HG03432 (cell line): ENCODE data around the gene NUP43.
"Not testable (repeated sequence)": the region's sequence is repeated elsewhere in the genome, so short reads cannot be mapped to it uniquely, and the experiment has no call there.

Experiments
- ATAC-seq: cut with Tn5 transposase; IDR thresholded peaks from one replicate; pipeline ENCODE4 v1.9.1; 2021; ENCODE audit warnings: mild to moderate bottlenecking, moderate library complexity; ENCODE audit not compliant: unreplicated experiment

The NUP43 gene

DNA sequence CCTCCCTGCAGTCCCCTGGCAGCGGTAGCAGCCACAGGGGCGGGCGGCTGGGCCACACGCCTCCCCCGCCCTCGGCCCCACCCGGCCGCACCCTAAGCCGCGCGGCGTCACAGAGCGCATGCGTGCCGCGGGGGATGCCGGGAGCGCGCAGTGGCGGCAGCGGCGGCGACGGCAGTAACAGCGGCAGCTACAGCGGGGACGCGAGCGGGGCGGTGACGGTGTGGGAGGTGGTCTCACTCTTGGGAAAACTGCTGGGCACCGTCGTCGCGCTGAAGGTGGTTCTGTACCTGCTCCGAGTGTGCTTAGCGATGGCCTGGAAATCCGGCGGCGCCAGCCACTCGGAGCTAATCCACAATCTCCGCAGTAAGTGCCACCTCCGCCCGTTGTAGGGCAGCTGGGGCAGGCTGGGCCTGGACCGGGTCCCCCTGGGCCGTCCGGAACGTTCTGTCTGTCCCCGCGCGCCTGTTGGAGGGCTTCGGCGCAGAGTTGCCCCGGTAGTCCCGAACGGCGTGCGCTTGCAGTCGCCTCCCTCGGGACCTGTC is 3.3 kb upstream of the NUP43 start, which contains the start of gene PCMT1:
Gene PCMT1 (plus strand): TSS at position 148 of the 542 bp plus-strand sequence. CDS start 161 bp downstream, at position 309.
- ATAC-seq: peak; percentile 85

DNA sequence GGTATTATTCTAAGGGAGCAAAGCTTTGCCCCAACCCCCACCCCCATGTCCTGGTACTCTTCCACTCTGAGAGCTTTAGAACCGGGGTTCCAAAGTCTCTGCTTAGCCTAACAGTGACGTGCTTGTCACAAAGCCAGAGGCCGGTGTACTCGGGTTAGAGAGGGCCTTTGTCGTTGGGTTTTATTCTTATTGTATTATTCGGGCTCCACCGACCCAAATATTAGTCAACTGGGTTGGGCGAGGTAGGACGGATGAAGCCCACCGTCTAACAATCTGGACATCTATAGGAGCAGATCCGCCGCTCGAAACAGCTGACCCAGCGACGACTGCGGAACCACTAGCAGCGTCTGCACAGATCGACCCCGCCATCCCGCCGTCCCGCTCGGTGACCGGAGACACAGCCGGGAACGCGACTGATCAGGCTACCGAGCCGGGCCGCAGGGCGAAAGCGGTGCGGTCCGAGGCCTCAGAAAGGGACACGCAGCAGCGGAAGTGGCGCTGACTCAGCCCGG is 2.8 kb upstream of the NUP43 start:
- peak; percentile 5 for ATAC-seq

DNA sequence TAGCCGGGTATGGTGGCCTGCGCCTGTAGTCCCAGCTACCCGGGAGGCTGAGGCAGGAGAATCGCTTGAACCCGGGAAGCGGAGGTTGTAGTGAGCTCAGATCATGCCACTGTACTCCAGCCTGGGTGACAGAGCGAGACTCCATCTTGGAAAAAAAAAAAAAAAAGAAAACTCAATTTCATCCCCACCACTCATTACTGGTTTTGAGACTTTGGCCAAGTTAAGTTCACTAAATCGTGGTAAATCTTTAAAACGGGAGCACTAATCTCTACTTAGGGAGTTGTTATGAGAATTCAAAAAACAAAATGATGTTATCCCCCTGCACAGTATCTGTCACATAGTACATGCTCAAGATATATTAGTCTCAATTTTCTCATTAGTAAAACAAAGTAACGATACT is 1.1 kb downstream of the NUP43 start:
- not testable (repeated sequence) for ATAC-seq

DNA sequence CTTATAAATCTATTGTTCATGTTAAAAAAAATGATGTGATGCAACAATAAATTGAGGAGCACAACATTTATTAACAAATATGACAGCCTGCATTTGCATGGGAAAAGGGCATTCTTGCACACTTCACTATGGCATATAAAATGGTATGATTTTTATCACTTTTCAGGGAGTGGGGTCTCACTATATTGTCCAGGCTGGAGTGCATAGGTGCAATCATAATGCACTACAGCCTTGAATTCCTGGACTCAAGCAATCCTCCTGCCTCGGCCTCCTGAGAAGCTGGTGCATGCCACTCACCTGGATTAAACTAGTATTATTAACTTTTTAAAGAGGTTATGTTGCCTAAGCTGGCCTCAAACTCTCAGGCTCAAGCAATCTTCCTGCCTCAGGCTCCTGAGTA is 11.4 kb downstream of the NUP43 start:
- no peak for ATAC-seq

DNA sequence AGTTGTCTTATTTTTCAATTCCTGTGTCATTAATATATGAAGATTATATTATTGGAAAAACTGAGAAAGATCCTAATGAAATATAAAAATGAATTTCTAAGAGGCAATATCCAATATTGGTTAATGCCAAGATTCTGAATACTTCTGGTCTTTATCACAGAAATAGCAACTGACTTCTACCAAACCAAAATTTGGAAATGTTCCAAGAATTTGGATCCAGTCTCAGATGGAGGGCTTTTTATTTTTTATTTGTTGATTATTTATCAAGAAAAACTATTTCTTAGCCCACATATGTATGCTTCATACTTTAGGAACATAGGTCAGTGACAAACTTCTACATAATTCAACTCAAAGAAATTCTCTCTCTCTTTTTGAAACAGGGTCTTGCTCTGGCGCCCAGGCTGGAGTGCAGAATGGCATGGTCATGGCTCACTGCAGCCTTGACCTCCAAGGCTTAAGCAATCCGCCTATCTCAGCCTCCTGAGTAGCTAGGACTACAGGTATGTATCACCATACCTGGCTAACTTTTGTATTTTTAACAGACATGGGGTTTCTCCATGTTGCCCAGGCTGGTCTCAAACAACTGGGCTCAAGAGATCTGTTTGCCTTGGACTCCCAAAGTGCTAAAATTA is 13.1 kb downstream of the NUP43 start:
- no peak for ATAC-seq

DNA sequence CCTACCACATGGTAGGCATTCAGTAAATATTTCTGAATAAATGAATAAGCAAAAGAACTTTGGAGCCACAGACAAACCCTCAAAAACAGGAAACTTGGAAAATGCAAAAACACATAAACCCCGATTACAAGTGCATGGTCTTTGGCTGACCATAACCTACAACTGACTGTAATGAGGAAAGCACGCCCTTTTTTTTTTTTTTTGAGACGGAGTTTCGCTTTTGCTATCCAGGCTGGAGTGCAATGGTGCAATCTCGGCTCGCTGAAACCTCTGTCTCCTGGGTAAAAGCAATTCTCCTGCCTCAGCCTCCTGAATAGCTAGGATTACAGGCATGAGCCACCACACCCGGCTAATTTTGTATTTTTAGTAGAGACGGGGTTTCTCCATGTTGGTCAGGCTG is 16.5 kb downstream of the NUP43 start:
- no peak for ATAC-seq

DNA sequence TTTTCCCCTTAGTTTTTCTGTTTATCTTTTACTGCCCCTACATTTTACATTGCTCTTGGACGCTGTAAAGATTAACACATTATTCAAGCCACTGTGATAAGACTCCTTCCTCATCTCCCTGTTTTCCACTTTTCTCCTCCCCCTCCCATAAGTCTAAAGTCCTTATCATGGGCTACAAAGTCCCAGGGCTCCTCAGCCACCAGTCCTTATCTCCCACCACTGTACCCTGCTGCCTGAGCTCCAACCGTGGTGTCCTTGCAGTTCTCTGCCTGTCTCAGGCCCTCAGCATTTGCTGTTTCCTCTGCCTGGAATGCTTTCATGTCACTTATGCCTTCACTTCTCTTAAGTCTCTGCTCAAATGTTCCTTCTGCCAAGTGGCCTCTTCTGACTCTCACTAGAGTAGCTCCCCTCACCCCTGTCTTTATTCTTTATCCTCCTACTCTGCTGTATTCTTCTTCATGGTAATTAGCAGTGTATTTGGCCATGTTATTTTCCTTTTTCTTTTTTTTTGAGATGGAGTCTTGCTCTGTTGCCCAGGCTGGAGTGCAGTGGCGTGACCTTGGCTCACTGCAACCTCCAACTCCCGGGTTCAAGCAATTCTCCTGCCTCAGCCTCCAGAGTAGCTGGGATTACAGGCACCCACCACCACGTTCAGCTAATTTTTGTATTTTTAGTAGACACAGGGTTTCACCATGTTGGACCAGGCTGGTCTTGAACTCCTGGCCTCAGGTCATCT is 17.7 kb downstream of the NUP43 start:
- no peak for ATAC-seq

DNA sequence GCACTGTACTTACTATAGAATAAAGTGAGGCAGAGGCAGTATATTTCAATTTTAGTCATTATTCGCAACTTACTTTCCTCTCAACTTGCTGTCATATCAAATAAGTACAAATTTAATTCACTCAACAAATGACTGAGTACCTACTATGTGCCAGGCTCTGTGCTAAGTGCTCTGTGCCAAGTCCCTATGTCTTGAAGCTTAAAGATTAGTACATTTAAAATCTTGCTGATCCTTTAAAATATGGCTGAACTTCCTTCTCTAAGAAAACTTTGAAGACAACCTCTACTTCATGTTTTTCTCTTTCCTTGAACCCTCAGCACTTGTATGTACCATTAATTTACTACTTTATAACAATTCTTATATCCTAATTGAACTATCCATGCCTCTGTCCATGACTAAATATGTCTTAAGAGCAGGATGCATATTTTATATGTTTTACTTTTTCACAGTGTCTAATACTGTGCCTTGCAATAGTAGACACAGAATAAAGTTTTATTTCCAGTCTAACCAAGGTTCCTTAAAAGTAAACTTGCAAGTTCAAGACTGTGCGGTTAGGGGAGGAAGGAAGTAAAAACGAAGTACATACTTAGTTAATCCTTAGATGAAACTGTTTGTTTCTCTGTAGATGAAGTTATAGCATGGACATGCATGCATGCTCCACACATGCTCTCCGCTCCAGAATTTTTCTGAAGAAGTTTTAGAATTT is 18.4 kb downstream of the NUP43 start:
- no peak for ATAC-seq

DNA sequence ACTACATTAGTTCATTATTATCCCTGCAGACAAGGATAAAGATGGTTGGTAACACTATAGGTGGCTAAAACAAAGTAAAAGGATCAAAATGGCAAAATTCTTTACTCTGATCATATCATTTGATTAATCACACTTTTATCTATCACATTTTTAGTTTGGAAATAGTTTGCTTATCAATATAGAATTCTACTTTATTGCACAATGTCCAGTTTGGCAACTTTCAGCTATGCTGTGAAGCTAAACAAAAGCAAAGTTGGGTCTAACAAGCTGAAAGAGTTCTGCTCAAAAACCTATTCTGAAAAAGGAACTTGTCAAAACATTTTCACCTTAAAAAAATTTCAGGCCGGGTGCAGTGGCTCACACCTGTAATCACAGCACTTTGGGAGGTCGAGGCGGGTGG is 20.5 kb downstream of the NUP43 start:
- ATAC-seq: no peak

DNA sequence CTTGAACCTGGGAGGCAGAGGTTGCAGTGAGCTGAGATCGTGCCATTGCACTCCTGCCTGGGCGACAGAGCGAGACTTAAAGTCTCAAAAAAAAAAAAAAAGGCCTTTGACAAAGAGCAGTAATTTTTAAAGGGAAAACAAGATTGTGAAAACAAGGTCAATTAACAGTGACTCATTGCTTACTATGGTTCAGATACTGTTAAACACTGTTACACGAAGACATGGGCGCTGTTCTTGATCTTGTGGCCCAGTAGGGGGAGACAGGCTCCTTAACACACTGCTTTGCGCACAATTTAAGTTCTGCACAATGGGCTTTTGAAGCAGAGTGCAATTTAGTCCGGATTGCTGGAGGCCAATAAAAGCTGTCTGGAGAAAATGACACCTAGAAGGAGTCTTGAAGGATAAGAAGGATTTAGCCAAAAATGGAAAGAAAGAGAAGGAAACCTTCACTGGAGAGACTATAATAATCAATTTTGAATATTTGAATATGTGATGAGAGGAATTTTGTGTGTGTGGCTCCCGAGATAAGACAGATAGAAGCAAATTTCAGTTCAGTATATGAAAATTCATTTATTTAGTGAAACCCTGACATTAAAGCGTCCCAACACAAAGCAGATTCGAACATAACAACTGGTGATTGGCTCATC is 22.4 kb downstream of the NUP43 start:
- ATAC-seq: peak; percentile 77

DNA sequence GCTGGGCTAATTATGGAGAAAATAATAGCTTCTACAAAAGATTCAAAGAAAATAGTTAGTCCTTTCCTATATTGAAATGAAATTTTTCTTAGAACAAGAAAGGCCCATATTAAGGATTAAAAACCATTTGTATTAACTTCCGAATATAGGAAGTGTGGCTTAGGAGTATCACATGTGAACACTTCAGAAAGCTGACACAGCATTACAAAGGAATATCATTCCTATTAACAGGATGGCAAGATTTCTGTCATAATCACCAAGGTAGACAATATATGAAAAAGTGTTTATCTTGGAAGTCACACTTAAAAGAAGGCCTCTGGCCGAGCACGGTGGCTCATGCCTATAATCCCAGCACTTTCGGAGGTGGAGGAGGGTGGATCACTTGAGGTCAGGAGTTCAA is 23.1 kb downstream of the NUP43 start:
- ATAC-seq: no peak

DNA sequence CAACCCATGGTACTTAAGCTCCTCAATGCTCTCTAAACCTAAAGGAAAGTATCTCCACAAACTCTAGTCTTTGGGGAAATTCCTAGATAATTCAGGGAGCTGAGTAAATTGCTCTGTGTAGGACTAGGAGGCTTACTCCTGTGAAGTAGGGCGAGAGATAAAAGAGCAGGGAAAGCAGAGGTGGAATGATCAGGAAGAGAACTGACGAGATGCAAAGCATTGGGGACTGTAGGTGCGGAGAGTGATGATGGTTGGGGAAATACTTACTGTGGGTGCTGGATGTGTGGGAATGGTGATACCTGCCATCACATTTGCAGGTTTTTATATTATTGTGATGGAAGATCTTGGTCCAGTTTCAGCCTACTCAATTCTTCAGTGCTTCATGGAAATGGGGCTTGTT is 26.8 kb downstream of the NUP43 start:
- no peak for ATAC-seq

DNA sequence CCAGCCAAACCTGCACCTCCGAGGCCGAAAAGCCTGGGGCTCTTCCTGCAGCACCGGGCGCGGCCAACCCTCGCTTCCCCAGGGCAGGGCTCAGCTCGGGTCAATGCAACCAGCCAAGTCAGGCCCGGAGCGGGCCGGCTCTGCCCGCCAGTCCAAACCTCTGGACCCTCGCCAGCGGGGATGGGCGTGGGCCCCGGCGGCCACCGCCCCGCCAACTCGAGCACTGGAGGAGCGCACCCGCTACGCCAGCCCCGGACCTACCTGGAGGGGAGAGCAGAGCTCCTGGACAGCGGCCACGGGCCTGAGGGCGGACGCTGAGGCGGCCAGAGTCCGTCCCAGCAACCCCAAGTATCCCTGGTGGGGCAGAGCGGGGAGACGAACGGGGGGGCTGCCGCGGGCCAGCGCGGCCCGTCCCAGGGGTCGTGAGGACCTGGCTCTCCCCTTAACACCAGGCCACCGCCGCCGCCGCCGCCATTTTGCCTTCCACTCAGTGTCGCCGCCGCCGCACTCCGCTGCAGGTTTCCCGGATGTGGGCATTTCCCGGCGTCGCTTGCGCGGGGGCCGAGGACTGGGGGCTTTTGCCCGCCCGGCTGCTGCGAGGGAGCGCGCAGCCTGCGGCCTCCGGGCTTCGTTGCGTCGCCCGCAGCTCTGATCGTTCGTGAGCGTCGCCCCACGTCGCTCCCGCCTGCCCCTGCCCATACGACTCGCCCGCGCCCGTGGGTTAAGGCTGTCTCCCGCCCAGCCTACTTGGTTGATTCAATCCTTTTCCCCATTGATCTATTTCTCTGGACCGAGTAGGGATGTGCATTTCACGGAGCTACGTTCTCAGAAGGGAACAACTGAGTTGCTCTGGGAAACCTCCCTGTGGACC is 28.5 kb downstream of the NUP43 start, which contains the start of gene LATS1:
Gene LATS1 (minus strand): TSS at position 514 of the 871 bp plus-strand sequence. CDS start 15,975 bp downstream, outside the sequence.
- peak; percentile 95 for ATAC-seq

DNA sequence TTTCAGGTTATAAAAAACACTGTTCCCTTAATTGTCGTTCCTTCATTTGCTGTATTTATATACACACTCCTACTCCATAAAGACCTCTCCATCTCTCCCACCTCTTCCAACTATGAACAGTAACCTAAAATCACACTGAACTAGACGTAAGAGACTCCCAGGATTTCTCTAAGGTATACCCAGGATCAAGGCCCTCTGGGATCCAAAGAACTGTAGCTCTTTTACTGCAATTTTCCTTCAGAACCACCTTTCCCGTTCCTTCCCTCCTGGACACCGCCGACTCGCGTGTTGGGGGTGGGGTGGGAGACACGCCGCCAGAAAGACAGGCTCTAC is 29.1 kb downstream of the NUP43 start:
- ATAC-seq: no peak

DNA sequence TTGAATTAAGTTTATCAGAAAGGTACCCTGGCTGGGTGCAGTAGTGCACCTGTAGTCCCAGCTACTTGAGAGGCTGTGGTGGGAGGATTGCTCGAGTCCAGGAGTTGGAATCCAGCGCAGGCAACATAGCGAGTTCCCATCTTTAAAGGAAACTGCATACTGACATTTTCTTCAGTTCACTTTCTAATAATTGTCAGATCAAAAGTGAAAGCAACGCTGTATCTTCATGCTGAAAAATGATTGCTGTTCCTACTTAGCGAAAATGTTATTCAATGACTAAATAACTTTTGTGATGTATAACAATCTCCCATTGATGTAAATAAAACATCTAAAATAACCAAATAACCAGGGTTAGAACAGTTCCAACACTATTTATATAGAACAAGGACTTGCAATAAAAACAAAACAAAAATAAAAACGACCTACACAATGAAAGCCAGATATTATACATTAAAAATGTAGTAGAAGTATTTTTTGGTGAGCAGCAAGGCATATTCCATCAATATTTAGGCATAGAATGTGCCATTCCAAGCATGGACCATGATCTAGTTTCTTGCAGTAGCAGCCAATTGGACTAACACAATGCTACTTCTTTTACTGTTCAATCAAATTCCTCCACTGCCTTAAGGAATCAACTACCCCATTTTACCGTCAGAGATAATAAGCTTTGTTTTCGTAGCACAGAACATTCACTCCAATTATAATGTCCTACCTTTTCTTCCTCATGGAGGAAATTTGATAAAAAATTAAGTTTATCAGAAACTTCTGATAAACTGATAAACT is 30.0 kb downstream of the NUP43 start:
- ATAC-seq: no peak

DNA sequence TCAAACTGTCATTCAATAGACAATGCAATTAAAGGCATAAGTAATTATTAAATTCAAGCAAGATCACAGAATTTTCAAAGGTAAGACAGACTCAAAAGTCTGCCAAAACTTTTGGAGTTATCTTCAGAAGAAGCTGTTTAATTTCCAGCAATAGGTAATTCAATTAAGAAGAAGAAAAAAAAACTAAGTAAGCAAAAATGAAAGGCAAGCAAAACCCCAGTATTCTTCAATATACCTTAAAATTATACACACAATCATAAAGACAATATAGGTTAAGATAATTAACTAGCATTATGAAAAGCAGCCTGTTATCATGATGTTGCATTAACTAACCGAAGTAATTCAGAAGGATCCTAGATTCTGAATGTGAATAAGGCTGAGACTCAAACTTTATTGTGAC is 31.9 kb downstream of the NUP43 start:
- ATAC-seq: no peak

DNA sequence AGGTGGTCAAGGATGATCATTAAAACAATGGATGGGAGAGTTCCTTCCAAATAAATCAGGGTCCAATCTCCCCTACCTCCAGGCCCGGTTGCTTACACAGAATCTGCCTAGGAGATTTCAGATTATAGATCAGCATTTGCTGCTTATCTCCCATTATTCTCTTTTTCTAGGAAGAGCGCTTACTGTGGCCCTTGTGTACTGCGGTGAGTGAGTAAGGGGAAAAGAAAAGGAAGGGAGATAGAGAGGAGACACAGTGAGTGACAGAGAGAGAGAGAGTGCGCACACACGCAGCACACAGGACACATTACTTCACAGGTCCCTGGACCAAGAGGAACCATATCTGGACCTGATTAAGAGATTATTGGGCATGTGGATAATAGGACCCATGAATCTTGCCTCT is 34.6 kb downstream of the NUP43 start:
- no peak for ATAC-seq

DNA sequence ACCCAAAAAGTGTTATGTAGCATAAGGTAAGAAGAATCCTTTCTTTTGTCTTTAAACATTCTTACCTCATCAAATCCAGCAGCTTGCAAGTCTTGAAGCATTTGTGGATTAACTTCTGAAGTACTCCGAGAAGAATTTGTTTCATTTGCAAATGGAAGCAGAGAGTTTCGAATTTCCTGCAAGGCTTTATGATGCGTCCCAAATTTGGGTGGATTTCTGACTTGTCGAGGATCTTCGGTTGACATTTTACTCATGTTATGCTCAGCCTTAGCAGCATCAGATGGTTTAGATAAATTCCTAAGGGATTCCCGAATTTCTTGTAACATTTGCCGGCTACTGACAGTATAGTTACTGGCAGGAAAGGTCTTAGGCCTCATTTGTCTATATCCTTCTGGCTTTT is 44.6 kb downstream of the NUP43 start:
- ATAC-seq: no peak

DNA sequence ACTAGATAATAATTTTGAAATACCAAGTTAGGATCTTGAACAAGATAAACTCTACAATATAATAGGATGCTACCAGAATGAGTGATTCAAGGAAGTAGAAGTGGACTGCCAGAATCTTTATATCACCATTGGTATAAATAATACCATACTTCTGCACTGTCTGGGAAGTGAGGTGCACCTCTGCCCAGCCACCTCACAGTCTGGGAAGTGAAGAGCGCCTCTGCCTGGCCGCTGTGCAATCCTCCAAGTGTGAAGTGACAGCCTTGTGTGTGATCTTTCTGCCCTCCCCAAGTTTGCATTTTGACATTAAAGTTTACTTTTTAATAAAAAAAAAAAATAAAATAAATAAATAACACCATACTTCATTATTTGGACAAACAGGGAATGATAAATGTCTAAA is 47.2 kb downstream of the NUP43 start:
- ATAC-seq: no peak
